GM19043 (cell line): ENCODE data around the gene KMT2B.

Experiments used
- ATAC-seq: cut with Tn5 transposase; IDR thresholded peaks from one replicate; pipeline ENCODE4 v1.9.1; 2021; ENCODE audit warnings: low read depth; ENCODE audit not compliant: unreplicated experiment

KMT2B gene

GRCh38 chr19:35739275-35740107, 21.7 kb downstream of the KMT2B start:
- no peak for ATAC-seq

- peak; percentile 7 for ATAC-seq
These were observed 22.3 kb downstream of the KMT2B start for GRCh38 chr19:35740108-35740422.

GRCh38 chr19:35740423-35741202, 22.8 kb downstream of the KMT2B start:
- peak; percentile 56 for ATAC-seq

GRCh38 chr19:35741203-35741515, 23.4 kb downstream of the KMT2B start:
- no peak for ATAC-seq

GRCh38 chr19:35742121-35742724, 24.4 kb downstream of the KMT2B start, which contains the start of gene IGFLR1:
Gene IGFLR1 (minus strand): TSS chr19:35742452. CDS start chr19:35741180, 1,272 bp downstream.
- no peak for ATAC-seq

- no peak for ATAC-seq
These were observed 26.0 kb downstream of the KMT2B start for GRCh38 chr19:35743640-35744429.

GRCh38 chr19:35744430-35745327, 26.9 kb downstream of the KMT2B start:
- ATAC-seq: no peak

- ATAC-seq: peak; percentile 28
These were observed 27.7 kb downstream of the KMT2B start, which contains the start of the genes PSENEN and U2AF1L4 for GRCh38 chr19:35745328-35746086. Gene PSENEN (plus strand): TSS chr19:35745651. CDS start chr19:35745931, 280 bp downstream. Gene U2AF1L4 (minus strand): TSS chr19:35745418. CDS start chr19:35745391, 27 bp downstream.

- ATAC-seq: no peak
These were observed 28.3 kb downstream of the KMT2B start for GRCh38 chr19:35746087-35746462.

- no peak for ATAC-seq
These were observed 28.7 kb downstream of the KMT2B start for GRCh38 chr19:35746531-35746930.

- peak; percentile 81 for ATAC-seq
These were observed 30.6 kb downstream of the KMT2B start, which contains the start of gene LIN37 for GRCh38 chr19:35748106-35749020. Gene LIN37 (plus strand): TSS chr19:35748576. CDS start chr19:35748725, 149 bp downstream.

GRCh38 chr19:35750167-35750566, 32.4 kb downstream of the KMT2B start:
- ATAC-seq: no peak

GRCh38 chr19:35751839-35752745, 34.3 kb downstream of the KMT2B start:
- ATAC-seq: no peak

- ATAC-seq: no peak
These were observed 35.0 kb downstream of the KMT2B start for GRCh38 chr19:35752746-35753350.

GRCh38 chr19:35753634-35754369, 36.0 kb downstream of the KMT2B start:
- no peak for ATAC-seq
